ENCODE measurements around the gene ZCCHC17. TPM values are rescaled to one million over a fixed set of nuclear protein-coding genes. Genes with fewer than 3 reads are reported as not detected.

Gene ZCCHC17
- total RNA-seq, 1 experiment from 2014 or later, result 30.2 TPM

DNA sequence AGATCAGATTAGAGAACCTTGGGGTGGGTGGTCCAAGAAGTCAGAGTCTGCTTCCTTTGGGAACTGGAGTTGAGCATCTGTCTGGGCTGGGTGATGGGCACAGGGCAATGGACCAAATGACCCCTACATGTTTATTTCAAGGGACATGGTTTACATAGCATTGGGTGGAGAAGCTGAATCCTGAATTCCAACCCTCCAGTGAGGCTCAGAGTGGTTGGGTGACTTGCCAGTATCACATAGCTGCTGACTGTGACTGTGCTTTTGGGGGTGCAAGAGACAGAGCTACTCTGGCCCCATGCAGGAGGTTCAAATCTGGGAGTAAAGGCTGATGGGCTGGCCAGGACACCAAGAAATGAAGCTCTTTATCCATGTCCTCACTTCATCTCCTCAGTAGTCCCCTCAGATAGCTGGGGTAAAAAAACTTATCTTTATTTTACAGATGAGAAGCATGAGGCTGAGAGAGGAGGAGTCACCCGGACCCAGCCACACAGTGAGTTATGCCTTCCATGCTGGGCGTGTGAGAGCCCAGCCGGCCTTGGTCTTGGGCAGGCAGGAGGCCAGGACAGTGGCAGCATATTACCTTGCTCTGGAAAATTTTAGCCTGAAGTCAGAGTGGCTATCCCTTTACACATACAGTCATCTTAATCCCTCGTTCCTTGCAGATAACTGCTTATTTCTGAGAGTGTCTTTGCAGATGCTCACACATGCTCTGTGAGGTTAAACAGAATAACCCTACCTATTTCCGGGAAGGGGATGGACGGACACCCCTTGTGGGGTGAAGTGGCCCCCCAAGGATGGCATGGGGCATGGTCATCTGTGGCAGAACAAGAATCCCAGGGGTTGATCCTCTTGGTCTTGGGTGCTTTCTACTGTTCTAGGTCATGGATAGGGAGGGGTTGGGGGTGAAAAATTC lies 113.4 kb downstream of the ZCCHC17 start:
- Histone ChIP-seq H3K9me2 (replicated peaks; ENCODE audit: low read length) (no peaks in the 10 kb centered on the region), H3K79me2 (ENCODE audit: low read length) (peaks cover 21% of the 10 kb centered on the region), H3F3A (ENCODE audit: low read length, unreplicated experiment) (no peaks in the 10 kb centered on the region), H3K4me1 (ENCODE audit: insufficient read depth, low read length) (peaks cover 14% of the 10 kb centered on the region), H4K20me1 (ENCODE audit: low read length) (no peaks in the 10 kb centered on the region), H3K27me3 (ENCODE audit: low read length) (no peaks in the 10 kb centered on the region), H3K27ac (ENCODE audit: low read length) (no peak overlapping the region), H3K4me3 (ENCODE audit: low read length) (no peak overlapping the region), H3K36me3 (ENCODE audit: low read depth, low read length) (no peaks in the 10 kb centered on the region), H3K4me2 (ENCODE audit: low read length) (no peak overlapping the region), H2AFZ (ENCODE audit: low read length) (no peak overlapping the region), H3K9me3 (ENCODE audit: low read length) (no peaks in the 10 kb centered on the region), H3K9ac (ENCODE audit: low read length) (no peak overlapping the region)
- no peak for DNase-seq
- ChIA-PET POLR2A (ENCODE audit: unreplicated experiment) (no interaction called here), CTCF (no interaction called here)
- TF ChIP-seq EZH2 (IDR thresholded peaks at IDR 0.05; ENCODE audit: low read length, unreplicated experiment) (no peak), EZH2phosphoT487 (IDR thresholded peaks at IDR 0.05; ENCODE audit: borderline replicate concordance, low read length) (no peak), CTCF (conservative IDR thresholded peaks at IDR 0.05; ENCODE audit: low read depth, low read length) (no peak)
- no peak for ATAC-seq
- intact Hi-C loops (cut with micrococcal nuclease), result no loop called here
- no TSS peak for BruUV-seq (replicated peaks)

- ChIA-PET POLR2A (ENCODE audit: unreplicated experiment) (no interaction called here), CTCF (no interaction called here)
- no peaks in the 10 kb centered on the region for H3K9me2 ChIP-seq (replicated peaks; ENCODE audit: low read length)
- no peaks in the 10 kb centered on the region for H3K27me3 ChIP-seq (ENCODE audit: low read length)
- no peak overlapping the region for H3K27ac ChIP-seq (ENCODE audit: low read length)
- H3K9ac ChIP-seq (ENCODE audit: low read length), result no peak overlapping the region
- no peaks in the 10 kb centered on the region for H3F3A ChIP-seq (ENCODE audit: low read length, unreplicated experiment)
- peaks cover 21% of the 10 kb centered on the region for H3K4me1 ChIP-seq (ENCODE audit: insufficient read depth, low read length)
- intact Hi-C loops (cut with micrococcal nuclease), result no loop called here
- TF ChIP-seq EZH2phosphoT487 (IDR thresholded peaks at IDR 0.05; ENCODE audit: borderline replicate concordance, low read length), result no peak
- TF ChIP-seq EZH2 (IDR thresholded peaks at IDR 0.05; ENCODE audit: low read length, unreplicated experiment), result no peak
- no peak for TF ChIP-seq CTCF (conservative IDR thresholded peaks at IDR 0.05; ENCODE audit: low read depth, low read length)
- no peak overlapping the region for H3K4me3 ChIP-seq (ENCODE audit: low read length)
- peaks cover 28% of the 10 kb centered on the region for H3K79me2 ChIP-seq (ENCODE audit: low read length)
- H4K20me1 ChIP-seq (ENCODE audit: low read length), result no peaks in the 10 kb centered on the region
- no peaks in the 10 kb centered on the region for H3K36me3 ChIP-seq (ENCODE audit: low read depth, low read length)
- ATAC-seq (no peak), DNase-seq (no peak)
- no peak overlapping the region for H2AFZ ChIP-seq (ENCODE audit: low read length)
- BruUV-seq (replicated peaks), result no TSS peak
- no peaks in the 10 kb centered on the region for H3K9me3 ChIP-seq (ENCODE audit: low read length)
- H3K4me2 ChIP-seq (ENCODE audit: low read length), result no peak overlapping the region
Observed at GRCh38 chr1:31410871-31411270, 114.0 kb downstream of the ZCCHC17 start.

GRCh38 chr1:31412205-31412604 lies 115.4 kb downstream of the ZCCHC17 start:
- Histone ChIP-seq H3K79me2 (ENCODE audit: low read length) (peaks cover 31% of the 10 kb centered on the region), H3K9me2 (replicated peaks; ENCODE audit: low read length) (no peaks in the 10 kb centered on the region), H3K4me3 (ENCODE audit: low read length) (peak overlapping the region; percentile 99; the same call in 1 of the 2 replicates), H3F3A (ENCODE audit: low read length, unreplicated experiment) (no peaks in the 10 kb centered on the region), H2AFZ (ENCODE audit: low read length) (no peak overlapping the region), H3K27ac (ENCODE audit: low read length) (no peak overlapping the region), H3K36me3 (ENCODE audit: low read depth, low read length) (no peaks in the 10 kb centered on the region), H3K27me3 (ENCODE audit: low read length) (no peaks in the 10 kb centered on the region), H4K20me1 (ENCODE audit: low read length) (no peaks in the 10 kb centered on the region), H3K9ac (ENCODE audit: low read length) (no peak overlapping the region), H3K9me3 (ENCODE audit: low read length) (no peaks in the 10 kb centered on the region), H3K4me1 (ENCODE audit: insufficient read depth, low read length) (peaks cover 26% of the 10 kb centered on the region), H3K4me2 (ENCODE audit: low read length) (peak overlapping the region; percentile 97)
- POLR2A ChIA-PET (ENCODE audit: unreplicated experiment), result no interaction called here
- no peak for TF ChIP-seq EZH2phosphoT487 (IDR thresholded peaks at IDR 0.05; ENCODE audit: borderline replicate concordance, low read length)
- no peak for TF ChIP-seq CTCF (conservative IDR thresholded peaks at IDR 0.05; ENCODE audit: low read depth, low read length)
- no peak for TF ChIP-seq EZH2 (IDR thresholded peaks at IDR 0.05; ENCODE audit: low read length, unreplicated experiment)
- intact Hi-C loops (cut with micrococcal nuclease), result no loop called here
- DNase-seq (no peak), ATAC-seq (no peak)
- CTCF ChIA-PET, result no interaction called here
- no TSS peak for BruUV-seq (replicated peaks)

Measured in PC-3 (cell line).